Neural cell (in vitro differentiated cells): ENCODE data around the gene IWS1. TPM values are rescaled to one million over a fixed set of nuclear protein-coding genes. Genes with fewer than 3 reads are reported as not detected.

Experiments
- H2AFZ ChIP-seq: fragments of 200-600, 300-800 bp; sonication (generic), shearing (Covaris generic); 2 replicates; pipeline ENCODE4 v1.6.0; 2014; ENCODE audit warnings: low read depth, mild to moderate bottlenecking, antibody characterized with exemption, low read length, moderate library complexity
- H3F3A ChIP-seq: fragments of 200-600 bp; shearing (Covaris generic); 2 replicates; pipeline ENCODE4 v1.6.1; 2016; ENCODE audit warnings: mild to moderate bottlenecking, moderate library complexity, mixed read lengths, antibody characterized with exemption, low read length; ENCODE audit not compliant: insufficient read depth, poor library complexity, severe bottlenecking
- H3K27ac ChIP-seq: fragments of 200-600, 300-800 bp; sonication (generic), shearing (Covaris generic); 2 replicates; pipeline ENCODE4 v1.5.1; 2014; ENCODE audit warnings: mild to moderate bottlenecking, low read length, moderate library complexity
- H3K27me3 ChIP-seq: fragments of 300-800, 200-600 bp; sonication (generic), shearing (Covaris generic); 2 replicates; pipeline ENCODE4 v1.6.0; 2014; ENCODE audit warnings: mild to moderate bottlenecking, low read depth, low read length, moderate library complexity; ENCODE audit not compliant: insufficient read depth
- H3K36me3 ChIP-seq: fragments of 300-800, 200-600 bp; sonication (generic), shearing (Covaris generic); 2 replicates; pipeline ENCODE4 v1.5.1; 2014; ENCODE audit warnings: mild to moderate bottlenecking, antibody characterized with exemption, low read length, moderate library complexity; ENCODE audit not compliant: insufficient read depth
- H3K4me2 ChIP-seq: fragments of 300-800, 200-600 bp; sonication (generic), shearing (Covaris generic); 2 replicates; pipeline ENCODE4 v1.6.0; 2014; ENCODE audit warnings: mild to moderate bottlenecking, low read length
- H3K4me3 ChIP-seq: fragments of 300-800, 200-600 bp; sonication (generic), shearing (Covaris generic); 2 replicates; pipeline ENCODE4 v1.5.1; 2014; ENCODE audit warnings: mild to moderate bottlenecking, low read length, moderate library complexity
- H3K79me2 ChIP-seq: fragments of 200-600 bp; shearing (Covaris generic); replicated peaks from 2 replicates; pipeline ENCODE4 v1.6.0; 2014; ENCODE audit warnings: mild to moderate bottlenecking, low read length, moderate library complexity; ENCODE audit not compliant: insufficient read depth
- H3K9ac ChIP-seq: fragments of 300-800, 200-600 bp; sonication (generic), shearing (Covaris generic); 2 replicates; pipeline ENCODE4 v1.6.1; 2016; ENCODE audit warnings: mild to moderate bottlenecking, low read length, mixed read lengths
- H3K9me2 ChIP-seq: fragments of 200-600 bp; shearing (Covaris generic); 2 replicates; pipeline ENCODE4 v1.6.1; 2016; ENCODE audit warnings: mild to moderate bottlenecking, low read length, mixed read lengths; ENCODE audit not compliant: insufficient read depth
- H3K9me3 ChIP-seq: fragments of 200-600, 300-800 bp; sonication (generic), shearing (Covaris generic); 2 replicates; pipeline ENCODE4 v1.6.1; 2016; ENCODE audit warnings: mild to moderate bottlenecking, mixed run types, low read length, moderate library complexity, mixed read lengths
- H4K20me1 ChIP-seq: fragments of 200-600 bp; shearing (Covaris generic); 2 replicates; pipeline ENCODE4 v1.6.1; 2016; ENCODE audit warnings: mild to moderate bottlenecking, mixed run types; ENCODE audit not compliant: insufficient read depth
- CTCF ChIP-seq: fragments of 450-650 bp; IDR thresholded peaks from 2 replicates; pipeline ENCODE4 v1.5.1; 2014; ENCODE audit warnings: antibody characterized with exemption, mild to moderate bottlenecking, moderate library complexity; ENCODE audit not compliant: poor library complexity, severe bottlenecking
- EP300 ChIP-seq: fragments of 450-650 bp; conservative IDR thresholded peaks from 2 replicates; pipeline ENCODE4 v1.6.1; 2014; ENCODE audit warnings: antibody characterized with exemption, mild to moderate bottlenecking, moderate library complexity; ENCODE audit not compliant: poor library complexity, severe bottlenecking
- EZH2 ChIP-seq: fragments of 200-600, 300-800 bp; shearing (Covaris generic), sonication (generic); IDR thresholded peaks from 2 replicates; pipeline ENCODE4 v1.6.1; 2014; ENCODE audit warnings: antibody characterized with exemption, low read length, borderline replicate concordance, mild to moderate bottlenecking; ENCODE audit not compliant: insufficient read depth, poor library complexity, severe bottlenecking
- MXI1 ChIP-seq: fragments of 450-650 bp; conservative IDR thresholded peaks from 2 replicates; pipeline ENCODE4 v1.6.1; 2014; ENCODE audit warnings: antibody characterized with exemption, mild to moderate bottlenecking; ENCODE audit not compliant: poor library complexity, severe bottlenecking
- POLR2AphosphoS5 ChIP-seq: IDR thresholded peaks from 2 replicates; pipeline ENCODE4 v1.6.1; 2012
- RAD21 ChIP-seq: fragments of 450-650 bp; conservative IDR thresholded peaks from 2 replicates; pipeline ENCODE4 v1.6.1; 2014; ENCODE audit warnings: antibody characterized with exemption, mild to moderate bottlenecking, moderate library complexity
- REST ChIP-seq: IDR thresholded peaks from 2 replicates; pipeline ENCODE4 v1.6.1; 2012; ENCODE audit warnings: borderline replicate concordance
- SMC3 ChIP-seq: fragments of 450-650 bp; conservative IDR thresholded peaks from 2 replicates; pipeline ENCODE4 v1.6.1; 2014; ENCODE audit warnings: antibody characterized with exemption, mild to moderate bottlenecking, moderate library complexity; ENCODE audit not compliant: poor library complexity
- TAF1 ChIP-seq: IDR thresholded peaks from 2 replicates; pipeline ENCODE4 v1.6.1; 2012; ENCODE audit warnings: low read depth
- polyA plus RNA-seq: library from polyadenylated mRNA; depleted of rRNA; stranded (reverse); fragments of >200 nt; gene quantifications from 2 replicates; pipeline ENCODE4 v1.2.3, GENCODE V29; 2014

IWS1 gene
- polyA plus RNA-seq, 1 donor from 2014 or later: 49.3 TPM

GRCh38 chr2:127506510-127506909 lies 19.8 kb downstream of the IWS1 start:
- Histone ChIP-seq H3K9me2 (no peaks in the 10 kb centered on the region), H3K9me3 (no peaks in the 10 kb centered on the region), H2AFZ (no peak overlapping the region), H3K9ac (no peak overlapping the region), H3K4me2 (no peak overlapping the region), H4K20me1 (no peaks in the 10 kb centered on the region), H3K4me3 (no peak overlapping the region), H3K27me3 (no peaks in the 10 kb centered on the region), H3K27ac (no peak overlapping the region), H3K36me3 (no peaks in the 10 kb centered on the region), H3K79me2 (peaks cover 37% of the 10 kb centered on the region), H3F3A (no peaks in the 10 kb centered on the region)
- TF ChIP-seq SMC3 (no peak), EP300 (no peak), POLR2AphosphoS5 (no peak), MXI1 (no peak), CTCF (no peak), REST (no peak), RAD21 (no peak), TAF1 (no peak), EZH2 (no peak)

DNA sequence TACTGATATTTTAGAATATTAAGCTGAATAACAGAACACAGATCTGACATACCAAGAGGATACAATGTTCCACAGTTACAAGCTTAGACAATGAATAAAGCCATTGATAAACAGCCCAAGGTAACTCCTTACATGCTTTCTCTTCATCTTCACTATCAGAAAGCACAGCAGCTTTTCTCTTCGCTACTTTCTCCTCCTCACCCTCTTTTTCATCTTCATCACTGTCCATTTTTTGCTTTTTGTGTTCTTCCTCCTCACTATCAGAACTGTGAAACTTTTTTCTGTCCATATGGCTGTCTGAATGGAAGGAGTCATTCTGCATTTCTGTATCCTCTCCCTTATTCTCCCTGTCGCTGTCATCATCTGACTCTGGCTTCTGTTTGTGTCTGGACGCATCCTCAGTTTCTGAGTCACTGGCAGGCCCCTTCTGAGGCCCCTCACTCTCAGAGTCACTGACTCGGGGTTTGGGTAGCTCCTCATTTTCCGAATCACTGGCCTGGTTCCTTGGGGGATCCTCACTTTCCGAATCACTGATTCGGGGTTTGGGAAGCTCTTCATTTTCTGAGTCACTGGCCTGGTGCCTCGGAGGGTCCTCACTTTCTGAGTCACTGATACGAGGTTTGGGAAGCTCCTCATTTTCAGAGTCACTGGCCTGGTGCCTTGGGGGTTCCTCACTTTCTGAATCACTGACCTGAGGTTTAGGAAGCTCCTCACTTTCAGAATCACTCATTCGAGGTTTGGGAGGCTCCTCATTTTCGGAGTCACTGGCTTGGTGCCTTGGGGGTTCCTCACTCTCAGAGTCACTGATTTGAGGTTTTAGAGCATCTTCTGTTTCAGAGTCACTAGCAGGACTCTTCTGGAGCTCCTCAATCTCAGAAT lies 21.5 kb downstream of the IWS1 start:
- H3K79me2 ChIP-seq: peaks cover 29% of the 10 kb centered on the region
- H3K4me2 ChIP-seq: no peak overlapping the region
- no peaks in the 10 kb centered on the region for H3K9me2 ChIP-seq
- no peaks in the 10 kb centered on the region for H3K27me3 ChIP-seq
- H4K20me1 ChIP-seq: no peaks in the 10 kb centered on the region
- H2AFZ ChIP-seq: no peak overlapping the region
- no peaks in the 10 kb centered on the region for H3K36me3 ChIP-seq
- no peak overlapping the region for H3K9ac ChIP-seq
- no peak for TF ChIP-seq REST
- TF ChIP-seq EZH2: no peak
- TF ChIP-seq RAD21: no peak
- TF ChIP-seq CTCF: no peak
- TF ChIP-seq SMC3: no peak
- no peak for TF ChIP-seq TAF1
- no peak for TF ChIP-seq MXI1
- no peak for TF ChIP-seq POLR2AphosphoS5
- TF ChIP-seq EP300: no peak
- no peak overlapping the region for H3K4me3 ChIP-seq
- no peaks in the 10 kb centered on the region for H3K9me3 ChIP-seq
- no peaks in the 10 kb centered on the region for H3F3A ChIP-seq
- H3K27ac ChIP-seq: no peak overlapping the region
